Smooth muscle cell (in vitro differentiated cells): ENCODE data around the gene FREM1. TPM values are rescaled to one million over a fixed set of nuclear protein-coding genes. Genes with fewer than 3 reads are reported as not detected.
A peak's percentile ranks its signal among the peaks of the same experiment; 100 is the strongest.

Source experiments
- DNase-seq: peaks from one replicate; lab custom pipeline; 2025; ENCODE audit not compliant: unreplicated experiment; lab: John Stamatoyannopoulos, UW
- H2AFZ ChIP-seq: fragments of 200-600 bp; sonication (generic); 2 replicates; pipeline ENCODE4 v1.6.0; 2016; ENCODE audit warnings: antibody characterized with exemption, low read depth, mild to moderate bottlenecking
- H3F3A ChIP-seq: fragments of 200-600 bp; sonication (generic); 2 replicates; pipeline ENCODE4 v1.6.0; 2017; ENCODE audit warnings: antibody characterized with exemption, low read depth
- H3K27ac ChIP-seq: fragments of 200-600 bp; sonication (generic); 2 replicates; pipeline ENCODE4 v1.5.1; 2016; ENCODE audit warnings: low read depth, mild to moderate bottlenecking
- H3K27me3 ChIP-seq: fragments of 200-600 bp; sonication (generic); 2 replicates; pipeline ENCODE4 v1.6.1; 2016; ENCODE audit warnings: low read depth, mild to moderate bottlenecking
- H3K36me3 ChIP-seq: fragments of 200-600 bp; sonication (generic); 2 replicates; pipeline ENCODE4 v1.5.1; 2016; ENCODE audit warnings: low read depth
- H3K4me1 ChIP-seq: fragments of 200-600 bp; sonication (generic); 2 replicates; pipeline ENCODE4 v1.5.1; 2016; ENCODE audit warnings: low read depth
- H3K4me2 ChIP-seq: fragments of 200-600 bp; sonication (generic); 2 replicates; pipeline ENCODE4 v1.6.0; 2016; ENCODE audit warnings: mild to moderate bottlenecking
- H3K4me3 ChIP-seq: fragments of 200-600 bp; sonication (generic); 2 replicates; pipeline ENCODE4 v1.5.1; 2016; ENCODE audit warnings: mild to moderate bottlenecking
- H3K79me2 ChIP-seq: fragments of 200-600 bp; sonication (generic); 2 replicates; pipeline ENCODE4 v1.6.0; 2016; ENCODE audit warnings: low read depth, mild to moderate bottlenecking
- H3K9ac ChIP-seq: fragments of 200-600 bp; sonication (generic); 2 replicates; pipeline ENCODE4 v1.6.0; 2016; ENCODE audit warnings: low read depth
- H3K9me3 ChIP-seq: fragments of 200-600 bp; sonication (generic); replicated peaks from 2 replicates; pipeline ENCODE4 v1.5.1; 2016; ENCODE audit warnings: low read depth
- H4K20me1 ChIP-seq: fragments of 200-600 bp; sonication (generic); 2 replicates; pipeline ENCODE4 v1.6.0; 2016; ENCODE audit warnings: low read depth
- CTCF ChIP-seq: fragments of 200-600 bp; sonication (generic); IDR thresholded peaks from 2 replicates; pipeline ENCODE4 v1.5.1; 2017; ENCODE audit warnings: borderline replicate concordance, mild to moderate bottlenecking, antibody characterized with exemption; ENCODE audit not compliant: insufficient read depth, poor library complexity, severe bottlenecking
- WGBS: methylation state at CpG from one replicate; pipeline ENCODE4 v1.1.7; 2016; ENCODE audit warnings: low lambda C conversion rate; 5-methylcytosine and 5-hydroxymethylcytosine counted together
- polyA plus RNA-seq: library from polyadenylated mRNA; unstranded; fragments of >200 nt; fragmentation: Nextera tagmentation; extraction: Ambion mirVana; gene quantifications from 2 replicates; pipeline ENCODE4 v1.2.1, GENCODE V29; 2016
- total RNA-seq: library from RNA; depleted of rRNA; stranded (reverse); fragments of >200 nt; gene quantifications from 2 replicates; pipeline ENCODE4 v1.2.3, GENCODE V29; 2014

Gene FREM1
- total and polyA plus RNA-seq, 2 experiments from 2014 or later: 18.0 TPM

- no peaks in the 10 kb centered on the region for H3K4me1 ChIP-seq
- H3K4me3 ChIP-seq: no peak overlapping the region
- H2AFZ ChIP-seq: no peak overlapping the region
- DNase-seq: no peak
- H3F3A ChIP-seq: no peaks in the 10 kb centered on the region
- no peak overlapping the region for H3K9ac ChIP-seq
- peak overlapping the region; percentile 13 for H3K27ac ChIP-seq
- 57% methylated on average over 4 of the region's 4 CpGs for WGBS
- no peaks in the 10 kb centered on the region for H3K36me3 ChIP-seq
- no peaks in the 10 kb centered on the region for H3K9me3 ChIP-seq
- peaks cover 77% of the 10 kb centered on the region for H3K79me2 ChIP-seq
- H4K20me1 ChIP-seq: no peaks in the 10 kb centered on the region
- H3K4me2 ChIP-seq: no peak overlapping the region
- H3K27me3 ChIP-seq: no peaks in the 10 kb centered on the region
- no peak for TF ChIP-seq CTCF
These were observed 23.1 kb downstream of the FREM1 start for GRCh38 chr9:14887149-14887548.

- Histone ChIP-seq H3K4me2 (no peak overlapping the region), H3K27ac (peak overlapping the region; percentile 27)
- WGBS: 69% methylated on average over 4 of the region's 4 CpGs
These were observed 26.8 kb downstream of the FREM1 start for GRCh38 chr9:14883310-14883944.

GRCh38 chr9:14882090-14882489 is 28.1 kb downstream of the FREM1 start:
- Histone ChIP-seq H3K36me3 (no peaks in the 10 kb centered on the region), H3K27ac (no peak overlapping the region), H3K27me3 (no peaks in the 10 kb centered on the region), H3K9me3 (no peaks in the 10 kb centered on the region), H4K20me1 (no peaks in the 10 kb centered on the region), H3K79me2 (peaks cover 62% of the 10 kb centered on the region), H2AFZ (no peak overlapping the region), H3F3A (peaks cover 4% of the 10 kb centered on the region), H3K4me2 (no peak overlapping the region), H3K4me1 (no peaks in the 10 kb centered on the region), H3K4me3 (no peak overlapping the region), H3K9ac (no peak overlapping the region)
- DNase-seq: no peak
- TF ChIP-seq CTCF: no peak
- 96% methylated on average over 1 of the region's 1 CpG for WGBS

More at GRCh38 chr9:14883310-14883944, 26.8 kb downstream of the FREM1 start:
- H3K9ac ChIP-seq: no peak overlapping the region
- peaks cover 64% of the 10 kb centered on the region for H3K79me2 ChIP-seq
- TF ChIP-seq CTCF: no peak
- no peaks in the 10 kb centered on the region for H4K20me1 ChIP-seq
- no peaks in the 10 kb centered on the region for H3K9me3 ChIP-seq
- no peaks in the 10 kb centered on the region for H3K36me3 ChIP-seq
- peaks cover 4% of the 10 kb centered on the region for H3F3A ChIP-seq
- H3K4me3 ChIP-seq: no peak overlapping the region
- H3K27me3 ChIP-seq: no peaks in the 10 kb centered on the region
- H2AFZ ChIP-seq: peak overlapping the region; percentile 60
- DNase-seq: no peak
- H3K4me1 ChIP-seq: no peaks in the 10 kb centered on the region

- Histone ChIP-seq H3K27ac (peak overlapping the region; percentile 15), H3F3A (peaks cover 4% of the 10 kb centered on the region), H2AFZ (no peak overlapping the region), H3K4me3 (no peak overlapping the region), H3K36me3 (no peaks in the 10 kb centered on the region), H3K9me3 (no peaks in the 10 kb centered on the region), H3K27me3 (no peaks in the 10 kb centered on the region), H3K9ac (no peak overlapping the region), H3K4me1 (no peaks in the 10 kb centered on the region), H3K4me2 (peak overlapping the region; percentile 24), H3K79me2 (peaks cover 51% of the 10 kb centered on the region), H4K20me1 (no peaks in the 10 kb centered on the region)
- DNase-seq: no peak
- 36% methylated on average over 4 of the region's 4 CpGs for WGBS
- no peak for TF ChIP-seq CTCF
These were observed 29.2 kb downstream of the FREM1 start for GRCh38 chr9:14881006-14881405.
